22Rv1 (cell line): ENCODE data around the gene UBE2O.

Experiments
- ZFX ChIP-seq: fragments of 450-650 bp; IDR thresholded peaks from 2 replicates; pipeline ENCODE4 v1.6.1; 2017; ENCODE audit warnings: antibody characterized with exemption, borderline replicate concordance
- TF ChIP-seq, protein P1 (sequence below): fragments of 450-650 bp; IDR thresholded peaks from 2 replicates; pipeline ENCODE4 v1.5.1; 2017; ENCODE audit warnings: mild to moderate bottlenecking

GRCh38 chr17:76472726-76473125, 19.8 kb upstream of the UBE2O start:
- TF ChIP-seq, protein P1, sequence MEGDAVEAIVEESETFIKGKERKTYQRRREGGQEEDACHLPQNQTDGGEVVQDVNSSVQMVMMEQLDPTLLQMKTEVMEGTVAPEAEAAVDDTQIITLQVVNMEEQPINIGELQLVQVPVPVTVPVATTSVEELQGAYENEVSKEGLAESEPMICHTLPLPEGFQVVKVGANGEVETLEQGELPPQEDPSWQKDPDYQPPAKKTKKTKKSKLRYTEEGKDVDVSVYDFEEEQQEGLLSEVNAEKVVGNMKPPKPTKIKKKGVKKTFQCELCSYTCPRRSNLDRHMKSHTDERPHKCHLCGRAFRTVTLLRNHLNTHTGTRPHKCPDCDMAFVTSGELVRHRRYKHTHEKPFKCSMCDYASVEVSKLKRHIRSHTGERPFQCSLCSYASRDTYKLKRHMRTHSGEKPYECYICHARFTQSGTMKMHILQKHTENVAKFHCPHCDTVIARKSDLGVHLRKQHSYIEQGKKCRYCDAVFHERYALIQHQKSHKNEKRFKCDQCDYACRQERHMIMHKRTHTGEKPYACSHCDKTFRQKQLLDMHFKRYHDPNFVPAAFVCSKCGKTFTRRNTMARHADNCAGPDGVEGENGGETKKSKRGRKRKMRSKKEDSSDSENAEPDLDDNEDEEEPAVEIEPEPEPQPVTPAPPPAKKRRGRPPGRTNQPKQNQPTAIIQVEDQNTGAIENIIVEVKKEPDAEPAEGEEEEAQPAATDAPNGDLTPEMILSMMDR = no peak
- TF ChIP-seq ZFX = no peak
